Measurements from ENCODE around the gene CDC7. TPM values are rescaled to one million over a fixed set of nuclear protein-coding genes. Genes with fewer than 3 reads are reported as not detected.
"Not testable (repeated sequence)": the region's sequence is repeated elsewhere in the genome, so short reads cannot be mapped to it uniquely, and the experiment has no call there.

The CDC7 gene
- total RNA-seq, 1 donor from 2014 or later: 12.3 TPM

DNA sequence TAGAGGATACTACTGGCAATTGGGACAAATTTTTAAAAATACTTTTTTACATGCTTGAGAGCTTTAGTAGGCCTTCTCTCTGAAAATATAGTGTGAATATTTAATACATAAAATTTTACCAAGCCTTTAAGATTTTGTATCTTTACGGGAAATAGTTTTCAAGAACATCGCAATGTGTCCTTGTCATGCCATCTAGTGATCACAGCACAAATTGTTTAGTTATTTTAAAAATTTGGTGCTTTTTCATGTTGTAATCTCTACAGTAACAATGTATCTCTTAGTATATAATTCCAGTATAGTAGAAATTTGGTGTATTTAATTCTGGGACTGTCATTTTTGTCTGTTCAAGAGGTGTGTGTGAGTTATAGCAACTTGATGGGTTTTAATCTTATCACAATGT, 6.7 kb downstream of the CDC7 start:
- H3K4me3 ChIP-seq (ENCODE audit: low read depth, low read length): no peak overlapping the region
- DNase-seq (ENCODE audit: low read depth): no peak
- TF ChIP-seq, protein P1, sequence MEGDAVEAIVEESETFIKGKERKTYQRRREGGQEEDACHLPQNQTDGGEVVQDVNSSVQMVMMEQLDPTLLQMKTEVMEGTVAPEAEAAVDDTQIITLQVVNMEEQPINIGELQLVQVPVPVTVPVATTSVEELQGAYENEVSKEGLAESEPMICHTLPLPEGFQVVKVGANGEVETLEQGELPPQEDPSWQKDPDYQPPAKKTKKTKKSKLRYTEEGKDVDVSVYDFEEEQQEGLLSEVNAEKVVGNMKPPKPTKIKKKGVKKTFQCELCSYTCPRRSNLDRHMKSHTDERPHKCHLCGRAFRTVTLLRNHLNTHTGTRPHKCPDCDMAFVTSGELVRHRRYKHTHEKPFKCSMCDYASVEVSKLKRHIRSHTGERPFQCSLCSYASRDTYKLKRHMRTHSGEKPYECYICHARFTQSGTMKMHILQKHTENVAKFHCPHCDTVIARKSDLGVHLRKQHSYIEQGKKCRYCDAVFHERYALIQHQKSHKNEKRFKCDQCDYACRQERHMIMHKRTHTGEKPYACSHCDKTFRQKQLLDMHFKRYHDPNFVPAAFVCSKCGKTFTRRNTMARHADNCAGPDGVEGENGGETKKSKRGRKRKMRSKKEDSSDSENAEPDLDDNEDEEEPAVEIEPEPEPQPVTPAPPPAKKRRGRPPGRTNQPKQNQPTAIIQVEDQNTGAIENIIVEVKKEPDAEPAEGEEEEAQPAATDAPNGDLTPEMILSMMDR (conservative IDR thresholded peaks at IDR 0.05; ENCODE audit: low read depth, low read length): no peak

DNA sequence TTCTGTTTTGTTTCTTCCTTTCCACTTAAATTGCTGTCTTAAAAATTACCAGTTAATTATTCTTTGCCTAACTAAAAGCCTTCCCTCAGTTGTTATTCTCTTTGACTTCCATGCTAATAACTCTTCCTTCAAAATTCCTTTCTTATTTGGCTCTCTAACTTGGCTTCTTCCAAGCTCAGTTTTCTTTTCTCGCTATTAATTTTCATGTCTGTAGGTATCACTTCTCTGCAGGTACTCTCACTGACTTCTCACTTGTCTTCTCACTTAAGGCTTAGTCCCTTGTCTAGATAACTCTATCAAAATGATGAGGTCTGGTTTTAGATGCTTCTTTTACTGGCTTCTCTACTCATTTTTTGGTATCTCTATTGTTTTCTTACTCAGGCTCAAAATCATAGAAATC, 10.1 kb downstream of the CDC7 start:
- H3K4me3 ChIP-seq (ENCODE audit: low read depth, low read length): no peak overlapping the region
- TF ChIP-seq, protein P1 (conservative IDR thresholded peaks at IDR 0.05; ENCODE audit: low read depth, low read length): no peak
- DNase-seq (ENCODE audit: low read depth): no peak

DNA sequence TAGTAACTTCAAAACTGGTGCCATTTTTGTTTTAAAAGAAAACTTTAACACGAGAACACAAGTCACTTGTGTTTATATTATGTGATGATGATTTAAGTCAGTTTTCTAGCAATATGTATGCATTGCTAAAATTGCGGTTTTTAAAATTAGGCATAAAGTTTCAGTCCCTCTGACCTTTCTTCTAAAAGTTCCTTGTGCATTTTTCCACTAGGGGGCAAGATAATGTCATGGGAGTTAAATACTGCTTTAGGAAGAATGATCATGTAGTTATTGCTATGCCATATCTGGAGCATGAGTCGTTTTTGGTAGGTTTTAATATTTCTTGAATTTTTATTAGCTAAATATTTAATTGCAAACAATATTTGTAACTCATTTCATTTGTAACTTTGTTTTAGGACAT, 10.7 kb downstream of the CDC7 start:
- no peak overlapping the region for H3K4me3 ChIP-seq (ENCODE audit: low read depth, low read length)
- TF ChIP-seq, protein P1 (conservative IDR thresholded peaks at IDR 0.05; ENCODE audit: low read depth, low read length): peak; percentile 72
- DNase-seq (ENCODE audit: low read depth): no peak

DNA sequence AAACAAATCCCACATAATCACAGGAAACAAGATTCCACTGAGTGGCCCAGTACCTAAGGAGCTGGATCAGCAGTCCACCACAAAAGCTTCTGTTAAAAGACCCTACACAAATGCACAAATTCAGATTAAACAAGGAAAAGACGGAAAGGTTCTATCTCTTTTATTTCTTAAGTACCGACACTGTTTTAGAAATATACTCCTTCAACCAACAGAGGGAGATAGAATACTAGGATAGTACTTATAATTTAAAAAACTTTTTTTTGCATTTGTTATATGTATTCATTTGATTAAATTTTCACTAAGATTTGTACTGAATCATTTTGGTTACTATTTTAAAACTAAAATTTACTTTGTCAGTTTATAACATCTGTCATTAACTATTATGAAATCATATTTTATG, 12.5 kb downstream of the CDC7 start:
- TF ChIP-seq, protein P1 (conservative IDR thresholded peaks at IDR 0.05; ENCODE audit: low read depth, low read length): peak; percentile 40
- no peak for DNase-seq (ENCODE audit: low read depth)
- no peak overlapping the region for H3K4me3 ChIP-seq (ENCODE audit: low read depth, low read length)

DNA sequence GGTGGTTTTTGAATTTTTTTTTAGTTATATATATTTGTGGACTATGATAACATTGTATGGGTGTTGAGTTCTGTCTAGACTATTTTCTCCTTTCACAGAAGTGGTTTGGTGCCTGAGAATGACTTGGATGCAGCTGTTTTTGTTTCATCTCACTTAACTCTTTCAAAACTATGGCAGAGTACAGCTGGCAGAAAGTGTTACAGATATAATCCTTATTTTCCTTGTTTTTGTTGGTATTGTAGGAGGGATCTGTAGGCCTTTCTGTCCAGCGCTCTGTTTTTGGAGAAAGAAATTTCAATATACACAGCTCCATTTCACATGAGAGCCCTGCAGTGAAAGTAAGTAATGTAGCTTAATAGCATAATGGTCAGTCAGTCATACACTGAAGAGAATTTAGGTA, 13.1 kb downstream of the CDC7 start:
- no peak for DNase-seq (ENCODE audit: low read depth)
- no peak overlapping the region for H3K4me3 ChIP-seq (ENCODE audit: low read depth, low read length)
- TF ChIP-seq, protein P1 (conservative IDR thresholded peaks at IDR 0.05; ENCODE audit: low read depth, low read length): no peak

DNA sequence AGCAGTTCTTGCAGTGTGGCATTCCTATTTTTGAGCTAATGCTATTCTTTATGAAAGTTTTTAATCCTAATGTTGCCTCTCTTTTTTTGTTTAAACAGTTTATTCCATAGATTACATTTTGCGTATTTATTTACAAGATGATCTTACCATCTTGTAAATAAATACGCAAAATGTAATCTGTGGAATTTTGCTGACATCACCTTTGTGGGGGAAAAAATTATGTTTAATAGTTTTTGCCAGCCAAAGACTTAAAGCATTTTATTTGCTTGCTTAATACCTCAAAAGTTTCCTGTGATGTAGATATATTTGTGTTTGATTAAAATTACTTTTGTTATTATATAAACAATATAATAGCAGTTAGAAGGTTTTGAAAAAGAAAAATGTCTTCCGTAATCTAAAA, 15.3 kb downstream of the CDC7 start:
- no peak for DNase-seq (ENCODE audit: low read depth)
- TF ChIP-seq, protein P1 (conservative IDR thresholded peaks at IDR 0.05; ENCODE audit: low read depth, low read length): no peak
- H3K4me3 ChIP-seq (ENCODE audit: low read depth, low read length): no peak overlapping the region

DNA sequence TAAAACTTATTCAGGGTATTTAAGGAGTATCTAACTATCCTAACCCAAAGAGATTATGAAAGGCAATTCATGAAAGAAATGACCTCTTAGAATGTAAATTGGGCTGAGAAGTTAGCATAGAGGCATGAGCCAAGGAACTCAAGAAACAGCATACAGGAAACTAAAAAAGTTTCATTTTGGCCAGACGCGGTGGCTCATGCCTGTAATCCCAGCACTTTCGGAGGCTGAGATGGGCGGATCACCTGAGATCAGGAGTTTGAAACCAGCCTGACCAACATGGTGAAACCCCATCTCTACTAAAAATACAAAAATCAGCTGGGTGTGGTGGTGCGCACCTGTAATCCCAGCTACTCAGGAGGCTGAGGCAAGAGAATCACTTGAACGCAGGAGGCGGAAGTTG, 16.0 kb downstream of the CDC7 start:
- DNase-seq (ENCODE audit: low read depth); H3K4me3 ChIP-seq (ENCODE audit: low read depth, low read length): not testable (repeated sequence)

DNA sequence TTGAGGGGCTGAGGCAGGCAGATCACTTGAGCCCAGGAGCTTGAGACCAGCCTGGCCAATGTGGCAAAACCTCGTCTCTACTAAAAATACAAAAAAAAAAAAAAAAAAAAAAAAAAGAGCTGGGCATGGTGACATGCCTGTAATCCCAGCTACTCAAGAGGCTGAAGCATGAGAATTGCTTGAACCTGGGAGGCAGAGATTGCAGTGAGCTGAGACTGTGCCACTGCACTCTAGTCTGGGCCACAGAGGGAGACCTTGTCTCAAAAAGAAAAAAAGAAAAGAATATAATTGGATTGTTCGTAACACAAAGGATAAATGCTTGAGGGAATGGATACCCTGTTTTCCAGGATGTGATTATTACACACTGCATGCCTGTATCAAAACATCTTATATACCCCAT, 18.5 kb downstream of the CDC7 start:
- H3K4me3 ChIP-seq (ENCODE audit: low read depth, low read length); DNase-seq (ENCODE audit: low read depth): not testable (repeated sequence)
